ENCODE results near the gene BCL2L2. TPM values are rescaled to one million over a fixed set of nuclear protein-coding genes. Genes with fewer than 3 reads are reported as not detected.

BCL2L2 gene
- total and polyA plus RNA-seq, 4 donors: 4.7 to 28.0 (median 12.7) TPM

- no peak for TF ChIP-seq ZBTB33 (IDR thresholded peaks at IDR 0.05)
- peak in 1 of 2 donors; percentile 9 for TF ChIP-seq GABPA (IDR thresholded peaks at IDR 0.05 in 1 of 2, conservative IDR thresholded peaks at IDR 0.05 in 1 of 2)
These were observed 20.4 kb upstream of the BCL2L2 start, which contains the start of gene HOMEZ (continued) for GRCh38 chr14:23286020-23286901.

DNA sequence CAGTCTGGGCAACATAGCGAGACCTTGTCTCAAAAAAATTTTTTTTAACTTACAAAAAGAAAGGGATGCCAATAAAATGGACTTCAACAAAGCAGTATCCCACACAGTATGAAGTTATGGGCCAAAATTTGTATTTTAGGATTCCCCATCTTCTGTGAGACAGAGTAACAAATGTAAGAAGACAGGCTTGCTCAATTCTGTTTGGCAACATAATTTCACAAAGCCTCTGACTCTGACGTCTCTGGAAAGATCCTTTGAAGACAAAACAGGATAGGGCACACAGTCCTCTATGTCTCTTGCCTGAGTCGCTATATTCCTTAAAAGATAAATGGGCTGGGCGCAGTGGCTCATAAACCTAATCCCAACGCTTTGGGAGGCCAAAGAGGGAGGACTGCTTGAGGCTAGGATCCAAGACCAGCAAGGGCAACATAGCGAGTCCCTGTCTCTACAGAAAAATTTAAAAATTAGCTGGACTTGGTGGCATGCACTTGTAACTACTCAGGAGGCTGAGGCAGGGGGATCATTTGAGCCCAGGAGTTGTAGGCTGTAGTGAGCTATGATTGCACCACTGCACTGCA is 19.6 kb upstream of the BCL2L2 start:
- TF ChIP-seq RXRA (IDR thresholded peaks at IDR 0.05) (no peak), TAF1 (conservative IDR thresholded peaks at IDR 0.05) (no peak), JUND (IDR thresholded peaks at IDR 0.05) (no peak), NR2F2 (IDR thresholded peaks at IDR 0.05) (no peak), HNF4G (IDR thresholded peaks at IDR 0.05) (no peak), FOXA1 (IDR thresholded peaks at IDR 0.05) (no peak), ZBTB33 (IDR thresholded peaks at IDR 0.05) (no peak), EGR1 (IDR thresholded peaks at IDR 0.05; ENCODE audit: low read depth in 2 of 2) (no peak), REST (IDR thresholded peaks at IDR 0.05) (no peak), SP1 (IDR thresholded peaks at IDR 0.05) (no peak), FOXA2 (IDR thresholded peaks at IDR 0.05) (no peak), RAD21 (IDR thresholded peaks at IDR 0.05) (no peak), HNF4A (conservative IDR thresholded peaks at IDR 0.05) (no peak), GABPA (IDR thresholded peaks at IDR 0.05 in 1 of 2, conservative IDR thresholded peaks at IDR 0.05 in 1 of 2) (no peak), YY1 (IDR thresholded peaks at IDR 0.05) (no peak), CTCF (IDR thresholded peaks at IDR 0.05; ENCODE audit: low read depth, low read length, missing input control) (no peak)
- TF ChIP-seq, protein P1, sequence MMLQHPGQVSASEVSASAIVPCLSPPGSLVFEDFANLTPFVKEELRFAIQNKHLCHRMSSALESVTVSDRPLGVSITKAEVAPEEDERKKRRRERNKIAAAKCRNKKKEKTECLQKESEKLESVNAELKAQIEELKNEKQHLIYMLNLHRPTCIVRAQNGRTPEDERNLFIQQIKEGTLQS (IDR thresholded peaks at IDR 0.05): no peak
- TF ChIP-seq, protein P2, sequence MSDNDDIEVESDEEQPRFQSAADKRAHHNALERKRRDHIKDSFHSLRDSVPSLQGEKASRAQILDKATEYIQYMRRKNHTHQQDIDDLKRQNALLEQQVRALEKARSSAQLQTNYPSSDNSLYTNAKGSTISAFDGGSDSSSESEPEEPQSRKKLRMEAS (IDR thresholded peaks at IDR 0.05): no peak
- DNase-seq (ENCODE audit: low spot score): no peak
- no peaks in the 10 kb centered on the region for H3K9me3 ChIP-seq (ENCODE audit: control insufficient read depth in 4 of 4, low read length in 3 of 4)
- no peaks in the 10 kb centered on the region for H3K27me3 ChIP-seq (ENCODE audit: control insufficient read depth in 4 of 4, insufficient read depth in 4 of 4, low read length in 3 of 4)
- H3K27ac ChIP-seq (ENCODE audit: low read depth in 1 of 2, low read length in 2 of 2): peak overlapping the region; percentile 93 to 98
- H3K4me3 ChIP-seq (ENCODE audit: low read depth in 1 of 3, low read length in 3 of 3): peak overlapping the region; percentile 68 to 92 (median 74)
- peaks cover 5 to 17% (median 16%) of the 10 kb centered on the region in 4 donors for H3K4me1 ChIP-seq (ENCODE audit: control insufficient read depth in 4 of 4, insufficient read depth in 4 of 4, low read length in 3 of 4)
- peak overlapping the region; percentile 94 to 97 for H3K9ac ChIP-seq (ENCODE audit: low read depth in 1 of 2, low read length in 2 of 2)
- WGBS: 60% methylated on average over 6 of the region's 6 CpGs
- H3K36me3 ChIP-seq (ENCODE audit: control insufficient read depth in 4 of 4, insufficient read depth in 3 of 4, low read depth in 1 of 4, low read length in 3 of 4): no peaks in the 10 kb centered on the region
